CD4-positive, alpha-beta T cell treated with Interleukin-21 for 1 hour (primary cell): ENCODE measurements around the gene FOXC1.

ENCODE experiments used
- DNase-seq: peaks from one replicate; pipeline ENCODE4 v3.0.0-alpha.2; 2020

Gene FOXC1

DNA sequence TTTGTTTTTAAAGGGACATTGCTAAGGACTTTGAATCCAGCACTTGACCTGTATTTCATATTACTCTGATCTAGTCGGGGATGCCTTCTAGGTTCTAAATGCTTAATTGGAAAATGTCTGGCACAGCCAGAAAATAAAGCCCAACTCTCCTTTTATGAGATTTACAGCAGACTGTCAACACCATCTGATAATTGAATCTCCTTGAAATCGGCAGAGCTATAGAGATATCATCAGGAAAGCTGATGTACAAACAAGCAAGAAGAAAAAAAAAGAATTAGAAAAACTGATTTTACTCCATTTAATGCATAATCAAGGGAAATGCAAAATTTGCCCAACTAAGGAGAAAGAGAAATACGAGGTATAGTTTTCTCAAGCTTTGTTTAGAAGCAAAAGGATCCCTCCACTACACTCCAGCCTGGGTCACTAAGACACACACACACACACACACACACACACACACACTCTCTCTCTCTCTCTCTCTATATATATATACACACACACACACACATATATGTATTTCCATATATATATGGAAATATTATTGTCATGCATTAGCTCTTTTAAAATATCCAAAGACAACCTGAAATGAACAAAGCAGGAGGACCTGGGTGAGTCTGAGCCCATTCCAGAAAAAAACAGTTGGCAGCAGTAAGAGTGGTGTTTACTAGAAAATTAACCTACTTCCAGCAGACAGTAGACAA, 9.5 kb upstream of the FOXC1 start:
- no peak for DNase-seq

- no peak for DNase-seq
Measured at GRCh38 chr6:1600764-1601157, 9.0 kb upstream of the FOXC1 start.

- DNase-seq: no peak
Measured at GRCh38 chr6:1601158-1602048, 8.3 kb upstream of the FOXC1 start.

- no peak for DNase-seq
Measured at GRCh38 chr6:1602049-1602713, 7.5 kb upstream of the FOXC1 start.

DNA sequence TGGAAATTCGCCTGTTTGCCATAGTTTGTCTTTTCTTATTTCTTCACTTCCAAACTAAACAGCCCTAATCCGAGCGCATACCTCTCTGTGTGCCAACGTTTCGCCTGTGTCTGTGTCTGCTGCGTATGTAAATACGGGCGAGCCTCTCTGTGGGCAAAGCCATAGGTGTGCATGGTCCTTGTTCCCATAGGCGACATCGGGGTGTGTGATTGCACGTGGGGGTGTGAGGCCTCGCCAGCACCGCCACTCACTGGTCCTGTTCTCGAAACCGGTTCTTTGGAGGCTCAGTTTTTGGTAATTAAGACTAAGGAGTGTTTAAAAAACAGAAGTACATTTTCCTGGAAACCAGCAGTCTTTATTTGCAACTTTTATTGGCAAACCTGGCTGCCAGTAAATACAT, 6.0 kb upstream of the FOXC1 start:
- no peak for DNase-seq

DNA sequence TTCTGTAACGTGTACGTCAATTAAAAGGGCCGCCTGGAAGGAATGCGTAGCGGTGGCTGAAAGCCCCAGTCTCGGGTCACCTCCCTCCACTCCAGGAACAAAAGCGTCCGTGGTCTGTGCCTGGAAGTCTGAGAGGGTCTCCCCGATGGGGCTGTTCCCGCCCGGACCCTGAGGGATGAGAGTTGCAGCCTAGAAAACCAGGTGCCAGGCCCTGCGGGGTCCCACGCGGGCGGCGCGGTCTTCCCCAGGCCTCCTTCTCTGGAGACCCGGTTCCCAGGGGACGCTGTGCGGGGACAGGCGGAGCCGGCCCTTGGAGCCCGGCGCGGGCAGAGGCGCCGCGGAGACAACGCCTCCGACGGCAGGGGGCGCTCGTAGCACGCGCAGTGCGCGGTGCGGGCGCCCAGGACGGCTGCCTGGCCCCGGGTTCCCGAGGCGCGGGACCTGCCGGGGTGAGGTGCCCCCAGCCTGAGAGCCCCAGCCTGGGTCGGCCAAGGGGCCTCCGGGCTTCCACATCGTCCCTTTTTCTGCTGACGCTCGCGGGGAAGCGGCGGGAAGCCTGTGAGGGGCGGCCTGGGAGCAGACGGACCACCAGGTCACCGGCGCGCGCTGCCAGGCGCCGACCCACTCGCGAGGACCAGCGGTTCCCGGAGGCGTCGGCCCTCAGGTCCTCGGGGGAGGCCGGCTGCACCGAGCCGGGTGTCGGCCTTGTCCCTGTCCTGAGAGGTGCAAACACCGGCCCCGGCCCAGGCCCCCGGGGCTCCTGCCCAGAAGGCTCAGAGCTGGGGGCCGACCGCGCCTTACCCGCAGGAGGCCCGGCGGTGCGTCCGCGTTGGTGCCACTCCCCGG, 5.3 kb upstream of the FOXC1 start:
- DNase-seq: peak; percentile 47

GRCh38 chr6:1605004-1605892, 4.5 kb upstream of the FOXC1 start:
- DNase-seq: no peak

DNA sequence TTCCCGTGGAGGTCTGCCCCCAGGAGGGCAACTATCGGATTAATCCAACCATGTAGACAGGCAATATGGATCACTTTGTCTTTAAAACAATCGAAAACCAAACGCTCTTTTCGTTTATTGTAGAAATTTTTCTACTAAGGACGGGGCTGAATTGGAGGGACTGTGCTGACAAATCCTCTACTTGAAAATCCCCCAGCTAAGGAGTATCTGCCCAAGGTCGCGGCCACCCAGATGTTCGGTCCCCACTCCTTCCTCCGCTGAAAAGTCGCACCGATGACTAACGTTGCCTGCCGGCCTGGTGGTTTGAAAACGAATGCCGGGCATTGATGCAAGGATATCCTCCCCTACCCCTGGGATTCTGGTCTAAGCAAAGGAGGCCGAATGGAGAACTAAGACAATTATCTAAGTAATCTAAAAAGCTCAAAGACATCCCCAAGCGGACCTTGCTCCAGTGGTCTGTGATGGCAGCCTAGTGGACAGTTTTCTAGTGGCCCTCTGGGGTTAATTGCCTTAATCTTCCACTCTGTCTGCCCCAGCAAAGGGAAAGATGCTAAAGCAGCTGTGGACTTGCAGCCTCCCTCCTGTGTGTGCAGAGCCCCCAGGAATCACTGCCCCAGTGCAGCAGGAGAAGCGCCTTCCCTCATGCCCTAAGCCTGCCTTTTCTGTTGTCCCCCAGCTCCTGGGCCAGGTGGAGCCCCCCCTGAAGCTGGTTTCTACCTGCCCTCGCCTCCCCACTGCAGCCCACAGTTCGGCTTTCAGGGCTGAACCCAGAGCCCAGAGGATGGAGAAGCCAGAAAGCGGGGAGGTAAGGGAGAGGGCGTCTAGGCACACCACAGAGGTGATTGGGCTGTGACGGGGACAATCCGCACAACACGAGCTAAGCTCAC, 3.6 kb upstream of the FOXC1 start:
- DNase-seq: no peak

- no peak for DNase-seq
Measured at GRCh38 chr6:1606780-1607515, 2.8 kb upstream of the FOXC1 start.

GRCh38 chr6:1607516-1608221, 2.0 kb upstream of the FOXC1 start:
- DNase-seq: no peak

DNA sequence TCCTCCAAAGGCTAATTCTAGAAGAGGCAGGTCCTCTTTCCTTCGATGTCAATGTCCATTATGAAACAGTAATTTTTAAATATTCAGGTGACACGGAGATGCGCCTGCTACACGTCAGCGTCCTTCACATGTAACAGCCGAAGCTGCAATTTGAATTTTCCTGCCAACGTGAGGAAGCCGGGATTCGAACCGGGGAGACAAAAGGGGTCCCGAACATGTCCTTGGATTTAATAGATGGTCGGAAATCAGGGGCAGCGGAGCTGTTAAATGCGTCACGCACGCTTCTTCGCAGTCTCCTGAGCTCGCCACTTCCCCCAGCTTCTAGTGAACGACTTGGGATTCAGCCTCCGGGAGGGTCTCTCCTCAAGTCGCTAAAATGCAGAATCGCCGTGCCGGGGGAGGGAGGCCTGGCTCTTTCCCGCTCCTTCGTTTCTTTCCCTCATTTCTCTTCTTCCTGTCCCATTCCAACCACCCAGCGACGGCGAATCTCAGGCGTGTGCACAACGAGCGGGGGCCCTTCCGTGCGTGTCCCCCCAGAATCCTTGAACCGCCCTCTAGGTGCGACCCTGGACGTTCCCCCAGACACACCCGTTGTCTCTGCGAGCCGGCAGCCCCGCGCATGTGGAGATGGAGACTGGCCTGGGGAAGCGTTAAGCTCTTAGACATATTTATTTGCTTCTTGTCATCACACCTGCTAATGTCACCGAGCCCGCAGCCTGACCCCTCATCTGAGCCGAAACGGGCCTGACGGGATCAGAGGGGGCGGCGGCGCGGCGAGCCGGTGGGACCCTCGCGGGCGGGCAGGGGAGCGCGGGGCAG, 1.3 kb upstream of the FOXC1 start:
- DNase-seq: no peak

DNA sequence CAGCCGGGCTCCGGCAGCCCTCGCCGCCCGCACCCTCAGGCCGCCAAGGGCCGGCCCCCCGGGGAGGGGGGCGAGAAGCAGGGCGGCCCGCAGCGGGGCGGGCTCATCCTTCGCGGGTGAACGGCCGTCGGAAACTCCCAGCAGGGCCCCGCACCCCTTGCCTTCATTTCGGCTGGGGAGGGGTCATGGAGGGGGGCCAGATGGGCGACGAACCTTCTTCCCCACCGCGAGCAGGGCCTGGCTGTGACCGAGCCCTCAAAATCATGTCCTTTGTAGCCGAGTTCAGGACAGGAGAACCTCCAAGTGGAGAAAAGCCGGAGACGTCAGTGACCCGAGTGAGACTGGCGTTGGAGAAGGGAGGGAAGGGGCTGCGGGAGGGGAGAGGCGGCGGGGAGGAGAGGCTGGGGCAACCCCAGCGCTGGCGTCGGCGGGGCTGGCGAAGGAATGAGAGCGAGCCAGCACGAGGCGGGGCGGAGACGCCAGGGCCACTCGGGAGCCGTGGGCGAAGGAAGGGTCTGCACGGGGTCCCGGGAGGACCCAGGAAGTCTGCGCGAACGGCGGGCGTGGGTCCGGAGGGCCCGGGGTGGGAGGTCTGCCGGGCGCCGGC, 571 bp upstream of the FOXC1 start:
- DNase-seq: no peak

- no peak for DNase-seq
Measured at GRCh38 chr6:1610497-1611321, 994 bp downstream of the FOXC1 start.

DNA sequence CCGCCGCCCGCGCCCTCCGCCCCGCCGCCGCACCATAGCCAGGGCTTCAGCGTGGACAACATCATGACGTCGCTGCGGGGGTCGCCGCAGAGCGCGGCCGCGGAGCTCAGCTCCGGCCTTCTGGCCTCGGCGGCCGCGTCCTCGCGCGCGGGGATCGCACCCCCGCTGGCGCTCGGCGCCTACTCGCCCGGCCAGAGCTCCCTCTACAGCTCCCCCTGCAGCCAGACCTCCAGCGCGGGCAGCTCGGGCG, 1.5 kb downstream of the FOXC1 start:
- no peak for DNase-seq

GRCh38 chr6:1611572-1612298, 2.0 kb downstream of the FOXC1 start:
- no peak for DNase-seq

- no peak for DNase-seq
Measured at GRCh38 chr6:1612299-1612973, 2.7 kb downstream of the FOXC1 start.
